HG03139 (cell line): Measurements from ENCODE around the gene ZSCAN12.

ENCODE experiments used
- ATAC-seq: cut with Tn5 transposase; IDR thresholded peaks from one replicate; pipeline ENCODE4 v1.9.1; 2021; ENCODE audit not compliant: unreplicated experiment

The ZSCAN12 gene

GRCh38 chr6:28333047-28333446 lies 66.5 kb downstream of the ZSCAN12 start:
- no peak for ATAC-seq

- no peak for ATAC-seq
Observed at GRCh38 chr6:28330041-28330440, 69.5 kb downstream of the ZSCAN12 start.
